RWPE1 (cell line): Measurements from ENCODE around the gene CADM2.

Experiments
- CTCF ChIA-PET: fragments of 350-600 bp; sonication (Branson Sonifier 250); formaldehyde crosslinking; extraction: SDS; loops from one replicate; lab custom pipeline; 2021; lab: Yijun Ruan, JAX
- POLR2A ChIA-PET: fragments of 400-600 bp; formaldehyde crosslinking; extraction: SDS; loops from one replicate; lab custom pipeline; 2020; ENCODE audit warnings: antibody characterized with exemption; ENCODE audit not compliant: low non-redundant PET; lab: Yijun Ruan, JAX
- DNase-seq: peaks from one replicate; pipeline ENCODE4 v3.0.0; 2012; ENCODE audit warnings: low spot score
- H3K27ac ChIP-seq: fragments of 450-650 bp; 2 replicates; pipeline ENCODE4 v1.5.1; 2017
- TF ChIP-seq, protein P1 (sequence below): fragments of 450-650 bp; conservative IDR thresholded peaks from 2 replicates; pipeline ENCODE4 v1.5.1; 2017; ENCODE audit warnings: low read depth, mild to moderate bottlenecking

CADM2 gene

DNA sequence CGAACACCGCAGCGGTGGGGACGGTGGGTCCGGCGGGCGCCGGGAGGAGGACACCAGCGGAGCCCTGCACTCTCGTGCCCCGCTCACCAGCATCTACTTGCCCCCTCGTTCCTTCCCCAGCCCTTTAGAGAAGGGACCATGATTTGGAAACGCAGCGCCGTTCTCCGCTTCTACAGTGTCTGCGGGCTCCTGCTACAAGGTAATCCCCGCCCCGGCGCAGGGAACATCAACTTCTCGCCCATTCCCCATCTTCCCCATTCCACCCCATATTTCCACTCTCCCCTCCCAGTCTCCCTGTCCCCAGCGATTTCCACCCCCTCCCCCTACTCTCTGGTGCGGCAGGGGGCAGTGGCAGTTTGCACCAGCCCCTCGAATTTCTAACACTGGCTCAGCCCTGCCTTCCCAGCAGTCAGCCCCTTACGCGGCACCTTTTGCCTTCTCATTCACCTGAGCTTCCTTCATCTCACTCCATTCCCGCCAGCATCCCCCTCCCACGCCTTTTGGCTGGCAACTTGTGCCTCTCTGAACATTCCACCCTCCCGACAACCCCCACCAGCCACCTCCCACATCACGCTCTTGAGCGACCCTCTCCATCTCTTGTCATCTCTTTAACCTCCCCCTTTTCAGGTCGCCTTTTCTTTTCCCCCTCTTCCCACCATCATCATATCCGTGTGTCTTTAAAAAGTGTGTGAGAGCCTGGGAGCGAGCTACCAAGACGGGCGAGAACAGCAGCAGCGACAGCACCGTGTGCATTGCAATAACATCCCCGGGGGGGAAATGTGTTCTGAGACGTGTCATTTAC, 882 bp downstream of the CADM2 start:
- no peak overlapping the region for H3K27ac ChIP-seq
- POLR2A ChIA-PET: no interaction called here
- CTCF ChIA-PET: interaction anchor here (0.7 kb wide), 1 partner anchor 399 kb away, joined by 7 read pairs; no protein-coding TSS in a partner anchor
- DNase-seq: no peak
- TF ChIP-seq, protein P1, sequence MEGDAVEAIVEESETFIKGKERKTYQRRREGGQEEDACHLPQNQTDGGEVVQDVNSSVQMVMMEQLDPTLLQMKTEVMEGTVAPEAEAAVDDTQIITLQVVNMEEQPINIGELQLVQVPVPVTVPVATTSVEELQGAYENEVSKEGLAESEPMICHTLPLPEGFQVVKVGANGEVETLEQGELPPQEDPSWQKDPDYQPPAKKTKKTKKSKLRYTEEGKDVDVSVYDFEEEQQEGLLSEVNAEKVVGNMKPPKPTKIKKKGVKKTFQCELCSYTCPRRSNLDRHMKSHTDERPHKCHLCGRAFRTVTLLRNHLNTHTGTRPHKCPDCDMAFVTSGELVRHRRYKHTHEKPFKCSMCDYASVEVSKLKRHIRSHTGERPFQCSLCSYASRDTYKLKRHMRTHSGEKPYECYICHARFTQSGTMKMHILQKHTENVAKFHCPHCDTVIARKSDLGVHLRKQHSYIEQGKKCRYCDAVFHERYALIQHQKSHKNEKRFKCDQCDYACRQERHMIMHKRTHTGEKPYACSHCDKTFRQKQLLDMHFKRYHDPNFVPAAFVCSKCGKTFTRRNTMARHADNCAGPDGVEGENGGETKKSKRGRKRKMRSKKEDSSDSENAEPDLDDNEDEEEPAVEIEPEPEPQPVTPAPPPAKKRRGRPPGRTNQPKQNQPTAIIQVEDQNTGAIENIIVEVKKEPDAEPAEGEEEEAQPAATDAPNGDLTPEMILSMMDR: no peak

DNA sequence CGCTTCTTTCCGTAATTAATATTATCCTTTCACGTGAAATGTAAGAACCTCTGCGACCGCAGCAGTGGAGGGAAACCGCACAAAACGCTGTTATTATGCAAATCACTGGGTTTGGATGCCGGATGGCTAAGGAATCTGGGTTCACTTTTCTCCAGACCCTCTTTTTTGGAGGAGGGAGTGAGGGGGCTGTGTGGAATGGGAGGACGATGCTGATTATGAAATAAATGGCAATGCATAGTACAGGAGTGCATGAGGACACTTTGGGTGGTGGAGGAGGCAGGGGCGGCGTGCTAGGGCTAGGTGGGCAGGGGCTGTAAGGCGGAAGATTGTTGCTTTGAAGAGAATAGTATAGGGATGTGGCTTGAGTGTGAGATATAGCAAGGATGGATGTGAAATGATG, 1.8 kb downstream of the CADM2 start:
- H3K27ac ChIP-seq: no peak overlapping the region
- POLR2A ChIA-PET: no interaction called here
- CTCF ChIA-PET: no interaction called here
- no peak for DNase-seq
- TF ChIP-seq, protein P1: no peak

DNA sequence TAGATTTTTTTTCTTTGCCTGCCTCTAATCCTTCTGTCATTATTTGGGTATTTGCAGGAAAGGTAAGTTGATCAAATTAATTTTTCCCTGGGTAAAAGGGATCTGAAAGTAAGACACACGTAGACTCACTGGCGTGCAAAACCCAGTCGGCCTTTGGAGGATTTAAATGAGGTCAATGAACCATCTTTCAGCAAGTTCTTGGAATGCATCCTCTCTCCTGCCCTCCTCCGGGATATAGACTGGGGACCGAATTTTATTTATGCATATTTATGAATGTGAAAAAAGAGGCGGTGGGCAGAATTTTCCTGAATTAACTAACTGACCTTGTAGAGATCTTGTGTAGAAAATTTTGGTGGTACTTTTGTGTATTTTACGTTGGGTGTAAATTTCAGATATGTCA, 2.2 kb downstream of the CADM2 start:
- TF ChIP-seq, protein P1: no peak
- no peak for DNase-seq
- ChIA-PET CTCF (no interaction called here), POLR2A (no interaction called here)
- no peak overlapping the region for H3K27ac ChIP-seq

DNA sequence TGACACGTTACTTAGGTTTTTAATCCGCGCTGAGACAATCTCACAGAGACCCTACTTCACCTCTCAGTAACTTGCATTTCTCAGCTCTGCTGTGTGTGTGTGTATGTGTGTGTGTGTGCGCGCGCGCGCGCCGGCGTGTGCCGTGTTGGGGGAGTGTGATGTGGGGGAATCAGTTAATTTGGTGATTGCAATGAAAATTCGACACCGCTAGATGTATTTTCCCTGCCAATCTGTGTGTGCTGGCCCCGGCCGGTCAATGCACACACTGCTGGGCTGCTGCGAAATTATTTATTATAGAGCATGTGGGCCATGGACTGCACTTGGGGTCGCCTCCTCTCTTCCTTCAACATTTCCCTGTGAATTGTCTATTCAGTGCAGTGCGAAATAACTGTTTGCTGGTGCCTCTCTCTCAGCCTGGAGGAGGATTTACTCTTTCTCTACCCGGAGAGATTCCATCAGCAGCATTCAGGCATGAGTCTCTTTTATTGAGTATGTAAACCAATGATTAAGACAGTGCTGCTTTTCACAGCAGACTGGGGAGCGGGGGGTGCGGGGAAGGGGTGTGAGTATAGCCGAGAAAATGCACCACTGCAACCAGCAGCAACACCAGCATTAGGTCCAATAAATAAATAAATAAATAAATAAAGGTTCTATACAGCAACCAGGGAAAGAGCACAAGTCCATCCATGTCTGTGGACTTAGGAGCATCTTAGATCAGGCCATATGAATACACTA, 2.9 kb downstream of the CADM2 start:
- DNase-seq: no peak
- TF ChIP-seq, protein P1: no peak
- POLR2A ChIA-PET: no interaction called here
- CTCF ChIA-PET: no interaction called here
- no peak overlapping the region for H3K27ac ChIP-seq

DNA sequence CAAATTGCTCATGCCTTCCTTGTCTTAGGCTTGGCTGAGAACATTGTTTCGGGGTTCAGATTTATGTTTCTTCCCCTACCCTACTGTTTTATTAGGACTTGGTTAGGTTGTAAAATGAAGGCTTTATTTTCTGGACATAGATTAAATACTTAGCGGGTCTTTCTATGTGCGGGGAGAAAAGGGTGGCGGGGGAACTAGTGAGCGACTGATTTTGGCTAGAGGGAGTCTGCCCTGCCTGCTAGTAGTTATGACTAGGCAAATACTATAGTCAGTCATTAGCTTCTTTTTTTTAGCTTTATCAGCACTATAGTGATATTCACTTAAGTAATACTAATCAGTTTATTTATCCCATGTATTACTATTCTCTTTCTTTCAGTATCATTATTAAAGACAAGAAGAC, 3.6 kb downstream of the CADM2 start:
- TF ChIP-seq, protein P1: no peak
- ChIA-PET POLR2A (no interaction called here), CTCF (no interaction called here)
- no peak for DNase-seq
- H3K27ac ChIP-seq: no peak overlapping the region

DNA sequence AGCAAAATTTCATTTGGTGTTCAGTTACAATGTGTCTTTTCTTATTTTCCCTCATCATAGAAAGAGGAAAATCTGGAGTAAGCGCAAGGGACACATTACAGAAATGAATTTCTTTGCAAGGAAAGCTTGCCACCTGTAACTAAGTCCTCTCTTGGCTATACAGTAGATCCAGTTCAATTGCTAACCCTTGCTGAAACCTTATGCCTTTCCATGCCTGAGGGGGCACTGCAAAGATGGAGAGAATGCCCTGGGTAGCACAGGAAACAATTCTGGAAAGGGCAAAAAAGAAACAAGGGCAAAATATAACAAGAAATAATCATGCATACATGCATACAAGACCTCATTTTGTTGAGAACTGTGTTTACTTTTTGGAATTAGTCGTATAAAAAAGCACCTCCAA, 4.3 kb downstream of the CADM2 start:
- ChIA-PET POLR2A (no interaction called here), CTCF (no interaction called here)
- TF ChIP-seq, protein P1: no peak
- no peak for DNase-seq
- H3K27ac ChIP-seq: no peak overlapping the region
